H1 (cell line): Measurements from ENCODE around the gene MCFD2. TPM values are rescaled to one million over a fixed set of nuclear protein-coding genes. Genes with fewer than 3 reads are reported as not detected.

Source experiments
- CTCF ChIA-PET: fragments of 300-600 bp; sonication (Branson Sonifier 250); formaldehyde crosslinking; loops from one replicate; lab custom pipeline; 2021; ENCODE audit not compliant: partially characterized antibody; lab: Charles Lee
- POLR2A ChIA-PET: fragments of 300-600 bp; sonication (Branson Sonifier 250); formaldehyde crosslinking; loops from one replicate; lab custom pipeline; 2021; ENCODE audit warnings: inconsistent platforms; ENCODE audit not compliant: partially characterized antibody; lab: Charles Lee
- DNase-seq, 2 experiments: peaks; one replicate each; pipeline versions ENCODE4 v3.0.0 to v3.0.0-alpha.2; 2010 to 2022; ENCODE audit warnings: low spot score in 2 of 2, low read depth in 1 of 2, mixed read lengths in 1 of 2
- FAIRE-seq: peaks from 2 replicates; lab custom pipeline; 2011; peaks lifted over from hg19 to GRCh38; lab: Jason Lieb, UNC
- H2AFZ ChIP-seq: 2 replicates; pipeline ENCODE4 v1.8.1; 2012; ENCODE audit warnings: low read length, inconsistent platforms
- H2AK5ac ChIP-seq: 2 replicates; pipeline ENCODE4 v1.6.1; 2013; ENCODE audit warnings: low read depth, low read length
- H2BK120ac ChIP-seq: replicated peaks from 2 replicates; pipeline ENCODE3; 2013; ENCODE audit warnings: low read depth, low read length, inconsistent platforms
- H2BK12ac ChIP-seq: 2 replicates; pipeline ENCODE4 v1.6.1; 2013; ENCODE audit warnings: low read depth, low read length
- H2BK15ac ChIP-seq: 2 replicates; pipeline ENCODE4 v1.6.1; 2013; ENCODE audit warnings: low read length
- H2BK20ac ChIP-seq: 2 replicates; pipeline ENCODE4 v1.6.1; 2013; ENCODE audit warnings: low read length
- H2BK5ac ChIP-seq: 2 replicates; pipeline ENCODE4 v1.6.1; 2013; ENCODE audit warnings: low read depth, low read length
- H3K14ac ChIP-seq: 2 replicates; pipeline ENCODE4 v1.6.1; 2013; ENCODE audit warnings: inconsistent platforms; ENCODE audit not compliant: insufficient read length
- H3K18ac ChIP-seq: 2 replicates; pipeline ENCODE4 v1.6.1; 2013; ENCODE audit warnings: low read length; ENCODE audit errors: extremely low read depth
- H3K23ac ChIP-seq: 2 replicates; pipeline ENCODE4 v1.6.1; 2013; ENCODE audit warnings: inconsistent platforms; ENCODE audit not compliant: insufficient read length
- H3K23me2 ChIP-seq: 2 replicates; pipeline ENCODE4 v1.6.1; 2013; ENCODE audit warnings: low read depth, low read length
- H3K27ac ChIP-seq: 2 replicates; pipeline ENCODE4 v1.6.1; 2011; ENCODE audit warnings: low read depth, low read length, inconsistent platforms
- H3K27me3 ChIP-seq, 4 experiments: replicated peaks in 1 of 4; 1 replicate in 1 of 4; 2 replicates in 3 of 4; pipeline versions ENCODE4 v1.6.1 to v1.8.1; 2011 to 2013; ENCODE audit warnings: low read length in 3 of 4, mild to moderate bottlenecking in 3 of 4, inconsistent platforms in 2 of 4, mixed read lengths in 2 of 4, moderate library complexity in 1 of 4; ENCODE audit not compliant: control insufficient read depth in 3 of 4, insufficient read depth in 3 of 4; ENCODE audit errors: extremely low read depth in 1 of 4
- H3K36me3 ChIP-seq, 4 experiments: 2 replicates each; pipeline versions ENCODE4 v1.6.1 to v1.8.1; 2011 to 2013; ENCODE audit warnings: mild to moderate bottlenecking in 4 of 4, low read length in 3 of 4, moderate library complexity in 2 of 4, control low read depth in 1 of 4, inconsistent platforms in 1 of 4; ENCODE audit not compliant: insufficient read depth in 4 of 4, control insufficient read depth in 2 of 4
- H3K4ac ChIP-seq: replicated peaks from 2 replicates; pipeline ENCODE3; 2013; ENCODE audit warnings: low read length, low read depth, mixed read lengths, inconsistent platforms; ENCODE audit not compliant: insufficient read length
- H3K4me1 ChIP-seq, 4 experiments: replicated peaks in 1 of 4; 1 replicate in 1 of 4; 2 replicates in 3 of 4; pipeline versions ENCODE4 v1.6.1 to v1.8.1; 2011 to 2013; ENCODE audit warnings: low read length in 3 of 4, inconsistent platforms in 2 of 4, mixed read lengths in 1 of 4; ENCODE audit not compliant: insufficient read depth in 4 of 4, control insufficient read depth in 3 of 4
- H3K4me2 ChIP-seq, 2 experiments: 2 replicates each; pipeline versions ENCODE4 v1.6.1 to v1.8.1; 2011 to 2013; ENCODE audit warnings: low read depth in 2 of 2, low read length in 2 of 2, control low read depth in 1 of 2, inconsistent platforms in 1 of 2, mild to moderate bottlenecking in 1 of 2; ENCODE audit not compliant: insufficient read depth in 1 of 2
- H3K4me3 ChIP-seq, 4 experiments: fragments of 200-600, 300-600 bp in 1 of 4; sonication (generic), shearing (Covaris generic), sonication (Bioruptor Twin) in 1 of 4; 2 replicates each; pipeline versions ENCODE4 v1.5.1 to v1.8.1; 2011 to 2016; ENCODE audit warnings: low read length in 4 of 4, low read depth in 3 of 4, control low read depth in 2 of 4, inconsistent platforms in 2 of 4, mild to moderate bottlenecking in 2 of 4, mixed read lengths in 1 of 4, moderate library complexity in 1 of 4; ENCODE audit not compliant: insufficient read depth in 2 of 4; ENCODE audit errors: extremely low read depth in 1 of 4
- H3K56ac ChIP-seq: replicated peaks from 2 replicates; pipeline ENCODE3; 2013; ENCODE audit warnings: low read depth, mild to moderate bottlenecking, mixed read lengths, low read length, inconsistent platforms; ENCODE audit not compliant: insufficient read length
- H3K79me1 ChIP-seq: 2 replicates; pipeline ENCODE4 v1.6.1; 2013; ENCODE audit warnings: low read depth, low read length, control low read depth
- H3K79me2 ChIP-seq, 2 experiments: 2 replicates each; pipeline versions ENCODE4 v1.6.1 to v1.8.1; 2012 to 2013; ENCODE audit warnings: low read length in 2 of 2, mild to moderate bottlenecking in 2 of 2, inconsistent platforms in 1 of 2; ENCODE audit not compliant: insufficient read depth in 2 of 2, control insufficient read depth in 1 of 2
- H3K9ac ChIP-seq, 4 experiments: replicated peaks in 1 of 4; 1 replicate in 1 of 4; 2 replicates in 3 of 4; pipeline versions ENCODE4 v1.6.1 to v1.8.1; 2011 to 2013; ENCODE audit warnings: low read depth in 3 of 4, low read length in 3 of 4, control low read depth in 2 of 4, mild to moderate bottlenecking in 2 of 4, moderate library complexity in 2 of 4, inconsistent platforms in 1 of 4; ENCODE audit errors: extremely low read depth in 1 of 4
- H3K9me3 ChIP-seq, 2 experiments: 2 replicates each; pipeline versions ENCODE4 v1.6.1 to v1.8.1; 2012 to 2013; ENCODE audit warnings: mild to moderate bottlenecking in 2 of 2, moderate library complexity in 2 of 2, control low read depth in 1 of 2, inconsistent platforms in 1 of 2, low read depth in 1 of 2, low read length in 1 of 2, mixed read lengths in 1 of 2; ENCODE audit not compliant: insufficient read depth in 2 of 2
- H4K20me1 ChIP-seq, 2 experiments: replicated peaks in 1 of 2; 2 replicates each; pipeline versions ENCODE3 to v1.8.1; 2011 to 2013; ENCODE audit warnings: inconsistent platforms in 2 of 2, low read length in 2 of 2, mild to moderate bottlenecking in 1 of 2; ENCODE audit not compliant: insufficient read depth in 2 of 2, control insufficient read depth in 1 of 2
- H4K5ac ChIP-seq: 2 replicates; pipeline ENCODE4 v1.6.1; 2013; ENCODE audit warnings: low read length, low read depth, mixed read lengths, inconsistent platforms; ENCODE audit not compliant: insufficient read length
- H4K8ac ChIP-seq: 2 replicates; pipeline ENCODE4 v1.8.0; 2013; ENCODE audit warnings: mild to moderate bottlenecking, moderate library complexity, low read length, inconsistent platforms; ENCODE audit not compliant: insufficient read depth; ENCODE audit errors: extremely low read depth
- H4K91ac ChIP-seq: replicated peaks from 2 replicates; pipeline ENCODE3; 2013; ENCODE audit warnings: low read length, mixed read lengths, inconsistent platforms; ENCODE audit not compliant: insufficient read length
- BACH1 ChIP-seq: IDR thresholded peaks from 2 replicates; pipeline ENCODE4 v1.6.1; 2012; ENCODE audit warnings: low read length, improper control_type of control experiment
- CBX5 ChIP-seq: fragments of 300-800, 300-1000 bp; sonication (generic); IDR thresholded peaks from 2 replicates; pipeline ENCODE4 v1.7.1; 2016; ENCODE audit warnings: antibody characterized with exemption, low read length, low read depth
- CHD1 ChIP-seq: IDR thresholded peaks from 2 replicates; pipeline ENCODE4 v1.6.1; 2012; ENCODE audit warnings: low read depth, low read length, improper control_type of control experiment
- EP300 ChIP-seq, 2 experiments: IDR thresholded peaks; 1 replicate in 1 of 2; 2 replicates in 1 of 2; pipeline ENCODE4 v1.6.1; 2011 to 2012; ENCODE audit warnings: low read depth in 2 of 2, low read length in 2 of 2, mild to moderate bottlenecking in 2 of 2, borderline replicate concordance in 1 of 2, inconsistent platforms in 1 of 2, moderate library complexity in 1 of 2
- RFX5 ChIP-seq: IDR thresholded peaks from 2 replicates; pipeline ENCODE4 v1.6.1; 2011; ENCODE audit warnings: low read depth, low read length, improper control_type of control experiment, borderline replicate concordance
- RXRA ChIP-seq: IDR thresholded peaks from 2 replicates; pipeline ENCODE4 v1.6.1; 2011; ENCODE audit warnings: low read depth, mild to moderate bottlenecking, low read length, moderate library complexity; ENCODE audit not compliant: insufficient read depth
- SIRT6 ChIP-seq: IDR thresholded peaks from one replicate; pipeline ENCODE4 v1.7.1; 2012; ENCODE audit warnings: low read length, inconsistent platforms
- SP2 ChIP-seq: IDR thresholded peaks from 2 replicates; pipeline ENCODE4 v1.6.1; 2012; ENCODE audit warnings: mild to moderate bottlenecking, low read length, inconsistent platforms
- WGBS, 2 experiments: shearing (Covaris generic) in 1 of 2; methylation state at CpG; one replicate each; pipeline versions ENCODE4 v1.1.6 to v1.1.7; 2013 to 2015; ENCODE audit warnings: low lambda C conversion rate in 2 of 2, mixed read lengths in 2 of 2, inconsistent platforms in 1 of 2, low coverage in 1 of 2, missing lambda C conversion rate in 1 of 2; ENCODE audit not compliant: insufficient replicate concordance in 2 of 2, insufficient coverage in 1 of 2, insufficient read length in 1 of 2; ENCODE audit errors: extremely low coverage in 1 of 2, missing lambda C conversion rate in 1 of 2; 5-methylcytosine and 5-hydroxymethylcytosine counted together
- polyA plus RNA-seq, 7 experiments: library from polyadenylated mRNA; depleted of rRNA in 3 of 7; stranded (reverse) in 5 of 7; unstranded in 2 of 7; fragments of >200 nt in 5 of 7; fragments of 200-250 nt in 2 of 7; gene quantifications; 1 replicate in 5 of 7; 2 replicates in 1 of 7; 4 replicates in 1 of 7; pipeline versions ENCODE4 v1.2.1 to v1.2.3, GENCODE V29; 2011 to 2013; ENCODE audit warnings: missing spikeins in 2 of 7, mixed read lengths in 2 of 7
- total RNA-seq: library from RNA; stranded (reverse); fragmentation: NEBNext Ultra II Directional; extraction: Animal tissue kit (Norgen Biotek cat#: 25700); gene quantifications from 2 replicates; pipeline ENCODE4 v1.2.1, GENCODE V29; 2021
- TF ChIP-seq, protein P1 (sequence below): IDR thresholded peaks from 2 replicates; pipeline ENCODE4 v1.6.1; 2011; ENCODE audit warnings: low read length, improper control_type of control experiment

MCFD2 gene
- total and polyA plus RNA-seq, 2 of the 8 experiments (the other 6 are each of a cell fraction or from before 2014, with no cell fraction given): 35.2 to 76.2 TPM

DNA sequence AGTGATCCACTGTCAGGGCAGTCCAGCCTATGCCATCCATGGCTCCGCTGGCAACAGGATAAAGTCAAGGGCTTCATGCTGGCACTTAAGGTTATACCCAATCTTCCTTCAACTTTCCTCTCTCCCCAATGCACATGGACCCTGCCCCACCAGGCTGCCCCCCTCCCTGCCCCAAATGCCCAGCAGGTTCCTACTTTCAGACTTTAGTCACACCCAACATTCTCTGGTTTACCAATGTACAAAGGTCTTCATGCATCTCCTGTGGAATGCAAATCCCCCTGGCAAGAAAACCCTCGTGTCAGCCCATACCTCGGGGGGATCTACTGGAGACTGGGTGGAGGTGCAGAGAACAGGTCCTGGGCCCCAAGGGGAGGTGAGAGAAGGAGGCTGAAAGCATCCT is 59.3 kb downstream of the MCFD2 start:
- H4K5ac ChIP-seq: no peak overlapping the region
- no peaks in the 10 kb centered on the region for H3K9me3 ChIP-seq
- H3K27me3 ChIP-seq: no peaks in the 10 kb centered on the region; a peak in 1 of 7 replicates
- no peaks in the 10 kb centered on the region for H3K79me1 ChIP-seq
- H3K23ac ChIP-seq: no peak overlapping the region
- H4K8ac ChIP-seq: no peak overlapping the region
- no peak overlapping the region for H2BK5ac ChIP-seq
- H2BK12ac ChIP-seq: no peak overlapping the region
- H3K56ac ChIP-seq: no peak overlapping the region
- no peak overlapping the region for H3K14ac ChIP-seq
- H3K18ac ChIP-seq: no peak overlapping the region
- DNase-seq: no peak
- no peaks in the 10 kb centered on the region for H3K79me2 ChIP-seq
- no peaks in the 10 kb centered on the region for H3K4me1 ChIP-seq
- H3K27ac ChIP-seq: no peak overlapping the region
- 91% methylated on average over 3 of the region's 3 CpGs; no CpG with 5 or more reads in 1 of the 2 experiments for WGBS, 2 experiments
- no peak overlapping the region for H2AK5ac ChIP-seq
- H2BK20ac ChIP-seq: no peak overlapping the region
- CTCF ChIA-PET: no interaction called here
- H3K9ac ChIP-seq: no peak overlapping the region
- H4K91ac ChIP-seq: no peak overlapping the region
- no peak overlapping the region for H3K4ac ChIP-seq
- no peaks in the 10 kb centered on the region for H3K23me2 ChIP-seq
- H2BK15ac ChIP-seq: no peak overlapping the region
- no peak overlapping the region for H2AFZ ChIP-seq
- no peaks in the 10 kb centered on the region for H3K36me3 ChIP-seq
- H2BK120ac ChIP-seq: no peak overlapping the region
- no peak overlapping the region for H3K4me3 ChIP-seq
- POLR2A ChIA-PET: no interaction called here
- H3K4me2 ChIP-seq: no peak overlapping the region
- H4K20me1 ChIP-seq: no peaks in the 10 kb centered on the region
- no peak for TF ChIP-seq RFX5
- no peak for TF ChIP-seq EP300 (IDR thresholded peaks at IDR 0.05; ENCODE audit: borderline replicate concordance in 1 of 2, low read depth in 2 of 2, low read length in 2 of 2)
- no peak for TF ChIP-seq RXRA
- TF ChIP-seq SP2: no peak
- TF ChIP-seq CBX5: no peak
- no peak for TF ChIP-seq SIRT6
- TF ChIP-seq, protein P1, sequence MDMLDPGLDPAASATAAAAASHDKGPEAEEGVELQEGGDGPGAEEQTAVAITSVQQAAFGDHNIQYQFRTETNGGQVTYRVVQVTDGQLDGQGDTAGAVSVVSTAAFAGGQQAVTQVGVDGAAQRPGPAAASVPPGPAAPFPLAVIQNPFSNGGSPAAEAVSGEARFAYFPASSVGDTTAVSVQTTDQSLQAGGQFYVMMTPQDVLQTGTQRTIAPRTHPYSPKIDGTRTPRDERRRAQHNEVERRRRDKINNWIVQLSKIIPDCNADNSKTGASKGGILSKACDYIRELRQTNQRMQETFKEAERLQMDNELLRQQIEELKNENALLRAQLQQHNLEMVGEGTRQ: no peak
- no peak for TF ChIP-seq BACH1
- TF ChIP-seq CHD1: no peak
- TF ChIP-seq, all 59 proteins: peak for 0
- FAIRE-seq: no peak
